ENCODE data around the gene MASTL.

MASTL gene

DNA sequence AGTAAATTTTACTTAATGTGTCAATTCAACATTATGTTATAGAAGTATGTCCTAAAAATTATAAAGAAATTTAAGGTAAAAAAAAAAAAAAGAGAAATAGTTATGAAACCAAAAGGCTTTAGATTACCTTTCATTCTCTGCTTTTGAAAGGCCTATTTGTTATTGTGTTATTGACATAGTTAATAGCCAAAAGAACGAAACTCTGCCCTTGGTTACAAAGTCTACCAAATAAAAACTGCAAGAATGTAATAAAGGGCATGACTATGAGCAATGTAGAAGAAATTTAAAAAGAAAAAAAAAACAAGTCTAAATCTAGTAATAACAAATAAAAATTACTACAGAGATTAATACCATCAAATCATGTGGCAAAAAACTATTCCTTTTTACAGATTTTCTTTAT is 74.9 kb downstream of the MASTL start:
- Histone ChIP-seq H3K79me2 (ENCODE audit: insufficient read depth, low read length) (no peaks in the 10 kb centered on the region), H3K36me3 (ENCODE audit: insufficient read depth, low read length) (peaks cover 42% of the 10 kb centered on the region), H3K9me3 (ENCODE audit: low read length) (no peaks in the 10 kb centered on the region), H3F3A (ENCODE audit: insufficient read depth, low read length) (0 out of 2 replicates have a peak, but pooled peaks cover 3% of the 10 kb centered on the region), H3K9me2 (ENCODE audit: low read depth, low read length) (no peaks in the 10 kb centered on the region), H3K27me3 (ENCODE audit: insufficient read depth, low read length) (no peaks in the 10 kb centered on the region), H3K4me3 (ENCODE audit: low read depth, low read length, poor library complexity, severe bottlenecking) (no peak overlapping the region), H2AFZ (ENCODE audit: low read length) (no peak overlapping the region), H3K4me1 (ENCODE audit: insufficient read depth, low read length, severe bottlenecking) (no peaks in the 10 kb centered on the region), H4K20me1 (ENCODE audit: insufficient read depth, low read length) (no peaks in the 10 kb centered on the region), H3K27ac (ENCODE audit: low read depth, low read length, poor library complexity, severe bottlenecking) (no peak overlapping the region), H3K9ac (ENCODE audit: low read length) (no peak overlapping the region), H3K4me2 (ENCODE audit: low read length) (no peak overlapping the region)
- no peak for TF ChIP-seq EZH2 (IDR thresholded peaks at IDR 0.05; ENCODE audit: borderline replicate concordance, low read length)
- TF ChIP-seq, protein P1, sequence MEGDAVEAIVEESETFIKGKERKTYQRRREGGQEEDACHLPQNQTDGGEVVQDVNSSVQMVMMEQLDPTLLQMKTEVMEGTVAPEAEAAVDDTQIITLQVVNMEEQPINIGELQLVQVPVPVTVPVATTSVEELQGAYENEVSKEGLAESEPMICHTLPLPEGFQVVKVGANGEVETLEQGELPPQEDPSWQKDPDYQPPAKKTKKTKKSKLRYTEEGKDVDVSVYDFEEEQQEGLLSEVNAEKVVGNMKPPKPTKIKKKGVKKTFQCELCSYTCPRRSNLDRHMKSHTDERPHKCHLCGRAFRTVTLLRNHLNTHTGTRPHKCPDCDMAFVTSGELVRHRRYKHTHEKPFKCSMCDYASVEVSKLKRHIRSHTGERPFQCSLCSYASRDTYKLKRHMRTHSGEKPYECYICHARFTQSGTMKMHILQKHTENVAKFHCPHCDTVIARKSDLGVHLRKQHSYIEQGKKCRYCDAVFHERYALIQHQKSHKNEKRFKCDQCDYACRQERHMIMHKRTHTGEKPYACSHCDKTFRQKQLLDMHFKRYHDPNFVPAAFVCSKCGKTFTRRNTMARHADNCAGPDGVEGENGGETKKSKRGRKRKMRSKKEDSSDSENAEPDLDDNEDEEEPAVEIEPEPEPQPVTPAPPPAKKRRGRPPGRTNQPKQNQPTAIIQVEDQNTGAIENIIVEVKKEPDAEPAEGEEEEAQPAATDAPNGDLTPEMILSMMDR (IDR thresholded peaks at IDR 0.05; ENCODE audit: low read length), result no peak

DNA sequence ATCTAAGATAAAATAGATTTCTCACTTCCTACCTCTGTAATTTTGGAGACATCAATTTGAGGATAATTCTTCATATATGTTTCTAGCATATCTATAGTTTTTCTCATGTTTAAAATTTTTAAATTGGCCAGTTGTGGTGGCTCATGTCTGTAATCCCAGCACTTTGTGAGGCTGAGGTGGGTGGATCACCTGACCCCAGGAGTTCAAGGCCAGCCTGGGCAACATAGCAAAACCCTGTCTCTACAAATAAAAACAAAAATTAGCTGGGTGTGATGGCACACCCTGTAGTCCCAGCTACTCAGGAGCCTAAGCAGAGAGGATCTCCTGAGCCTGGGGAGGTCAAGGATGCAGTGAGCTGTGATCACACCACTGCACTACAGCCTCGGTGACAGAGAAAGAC is 80.6 kb downstream of the MASTL start:
- Histone ChIP-seq H3K9ac (ENCODE audit: low read length) (no peak overlapping the region), H3F3A (ENCODE audit: insufficient read depth, low read length) (no peaks in the 10 kb centered on the region), H3K79me2 (ENCODE audit: insufficient read depth, low read length) (peaks cover 19% of the 10 kb centered on the region), H3K27ac (ENCODE audit: low read depth, low read length, poor library complexity, severe bottlenecking) (no peak overlapping the region), H3K9me3 (ENCODE audit: low read length) (no peaks in the 10 kb centered on the region), H3K27me3 (ENCODE audit: insufficient read depth, low read length) (no peaks in the 10 kb centered on the region), H3K36me3 (ENCODE audit: insufficient read depth, low read length) (peaks cover 21% of the 10 kb centered on the region), H3K4me1 (ENCODE audit: insufficient read depth, low read length, severe bottlenecking) (peaks cover 26% of the 10 kb centered on the region), H3K4me3 (ENCODE audit: low read depth, low read length, poor library complexity, severe bottlenecking) (no peak overlapping the region), H4K20me1 (ENCODE audit: insufficient read depth, low read length) (no peaks in the 10 kb centered on the region), H2AFZ (ENCODE audit: low read length) (no peak overlapping the region), H3K4me2 (ENCODE audit: low read length) (no peak overlapping the region), H3K9me2 (ENCODE audit: low read depth, low read length) (no peaks in the 10 kb centered on the region)
- TF ChIP-seq, protein P1 (IDR thresholded peaks at IDR 0.05; ENCODE audit: low read length), result no peak
- no peak for TF ChIP-seq EZH2 (IDR thresholded peaks at IDR 0.05; ENCODE audit: borderline replicate concordance, low read length)

Data from OCI-LY1 (cell line).